ENCODE measurements around the gene ELL.

DNA sequence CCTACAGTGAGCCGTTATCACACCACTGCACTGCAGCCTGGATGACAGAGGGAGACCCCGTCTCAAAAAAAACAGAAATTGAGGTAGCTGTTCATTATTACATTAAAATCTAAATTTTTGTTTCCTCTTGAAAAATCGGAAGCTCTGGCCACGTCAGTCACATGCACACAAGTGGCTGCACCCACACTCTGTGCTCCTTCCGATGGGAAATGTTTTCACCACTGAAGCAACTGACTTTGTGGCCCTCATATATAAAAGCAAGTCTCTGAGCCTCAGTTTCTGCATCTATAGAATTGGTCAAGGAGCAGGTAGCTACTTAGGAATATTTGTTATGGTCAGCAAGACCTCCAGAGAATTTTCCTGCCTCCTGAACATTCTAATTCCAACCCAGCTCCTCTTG is 128.9 kb downstream of the ELL start:
- no peak for TF ChIP-seq EP300 (IDR thresholded peaks at IDR 0.05; ENCODE audit: borderline replicate concordance in 1 of 2, low read depth in 1 of 2, low read length in 1 of 2)
- TF ChIP-seq TAF1 (IDR thresholded peaks at IDR 0.05; ENCODE audit: borderline replicate concordance, low read depth, low read length), result no peak
- TF ChIP-seq, protein P1, sequence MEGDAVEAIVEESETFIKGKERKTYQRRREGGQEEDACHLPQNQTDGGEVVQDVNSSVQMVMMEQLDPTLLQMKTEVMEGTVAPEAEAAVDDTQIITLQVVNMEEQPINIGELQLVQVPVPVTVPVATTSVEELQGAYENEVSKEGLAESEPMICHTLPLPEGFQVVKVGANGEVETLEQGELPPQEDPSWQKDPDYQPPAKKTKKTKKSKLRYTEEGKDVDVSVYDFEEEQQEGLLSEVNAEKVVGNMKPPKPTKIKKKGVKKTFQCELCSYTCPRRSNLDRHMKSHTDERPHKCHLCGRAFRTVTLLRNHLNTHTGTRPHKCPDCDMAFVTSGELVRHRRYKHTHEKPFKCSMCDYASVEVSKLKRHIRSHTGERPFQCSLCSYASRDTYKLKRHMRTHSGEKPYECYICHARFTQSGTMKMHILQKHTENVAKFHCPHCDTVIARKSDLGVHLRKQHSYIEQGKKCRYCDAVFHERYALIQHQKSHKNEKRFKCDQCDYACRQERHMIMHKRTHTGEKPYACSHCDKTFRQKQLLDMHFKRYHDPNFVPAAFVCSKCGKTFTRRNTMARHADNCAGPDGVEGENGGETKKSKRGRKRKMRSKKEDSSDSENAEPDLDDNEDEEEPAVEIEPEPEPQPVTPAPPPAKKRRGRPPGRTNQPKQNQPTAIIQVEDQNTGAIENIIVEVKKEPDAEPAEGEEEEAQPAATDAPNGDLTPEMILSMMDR (IDR thresholded peaks at IDR 0.05), result no peak
- no peak for TF ChIP-seq EZH2phosphoT487 (IDR thresholded peaks at IDR 0.05; ENCODE audit: borderline replicate concordance, low read depth)
- no peak for TF ChIP-seq FOXJ3 (CRISPR knock-in tag; IDR thresholded peaks at IDR 0.05)
- TF ChIP-seq POLR2AphosphoS5 (IDR thresholded peaks at IDR 0.05; ENCODE audit: low read depth, low read length), result no peak
- no peak for TF ChIP-seq SMC3 (IDR thresholded peaks at IDR 0.05; ENCODE audit: low read depth, low read length)
- TF ChIP-seq, protein P2, sequence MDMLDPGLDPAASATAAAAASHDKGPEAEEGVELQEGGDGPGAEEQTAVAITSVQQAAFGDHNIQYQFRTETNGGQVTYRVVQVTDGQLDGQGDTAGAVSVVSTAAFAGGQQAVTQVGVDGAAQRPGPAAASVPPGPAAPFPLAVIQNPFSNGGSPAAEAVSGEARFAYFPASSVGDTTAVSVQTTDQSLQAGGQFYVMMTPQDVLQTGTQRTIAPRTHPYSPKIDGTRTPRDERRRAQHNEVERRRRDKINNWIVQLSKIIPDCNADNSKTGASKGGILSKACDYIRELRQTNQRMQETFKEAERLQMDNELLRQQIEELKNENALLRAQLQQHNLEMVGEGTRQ (IDR thresholded peaks at IDR 0.05; ENCODE audit: borderline replicate concordance, low read depth, low read length), result no peak
- TF ChIP-seq GABPA (IDR thresholded peaks at IDR 0.05; ENCODE audit: low read depth), result no peak
- TF ChIP-seq FOXM1 (IDR thresholded peaks at IDR 0.05; ENCODE audit: low read depth), result no peak
- TF ChIP-seq RFX5 (IDR thresholded peaks at IDR 0.05; ENCODE audit: low read length), result no peak
- no peak for TF ChIP-seq MXI1 (IDR thresholded peaks at IDR 0.05; ENCODE audit: low read depth, low read length)
